ENCODE data around the gene TCHHL1.

Gene TCHHL1

GRCh38 chr1:152036267-152037216 is 52.3 kb downstream of the TCHHL1 start, which contains the start of gene S100A11:
Gene S100A11, minus strand, starts transcription at chr1:152037004. Its CDS starts 89 bp downstream, at chr1:152036915.
- no peak for DNase-seq

GRCh38 chr1:152035539-152036266 is 53.2 kb downstream of the TCHHL1 start:
- DNase-seq = no peak

GRCh38 chr1:152034654-152035538 is 54.0 kb downstream of the TCHHL1 start:
- DNase-seq = peak; percentile 27

GRCh38 chr1:152034324-152034653 is 54.6 kb downstream of the TCHHL1 start:
- DNase-seq = no peak

All from NCI-H1694 (cell line).